Vagina (tissue), 2 donors: Measurements from ENCODE around the gene P3H2.

Experiments
- CTCF ChIP-seq, 3 experiments: fragments of 450-650 bp in 2 of 3; fragments of 200-600 bp in 1 of 3; sonication (generic) in 1 of 3; IDR thresholded peaks; one replicate each; pipeline ENCODE4 v1.5.1; 2017 to 2019; ENCODE audit warnings: antibody characterized with exemption in 3 of 3, mild to moderate bottlenecking in 2 of 3, moderate library complexity in 2 of 3
- POLR2A ChIP-seq, 2 donors: fragments of 450-650 bp; IDR thresholded peaks; one replicate each; pipeline ENCODE4 v1.6.1; 2017; ENCODE audit warnings: antibody characterized with exemption in 2 of 2, mild to moderate bottlenecking in 2 of 2, moderate library complexity in 2 of 2
- POLR2AphosphoS5 ChIP-seq, 2 donors: sonication (generic); formaldehyde crosslinking; IDR thresholded peaks; one replicate each; pipeline ENCODE4 v1.9.0; 2017; ENCODE audit warnings: antibody characterized with exemption in 2 of 2, mild to moderate bottlenecking in 2 of 2, low read depth in 1 of 2; ENCODE audit not compliant: insufficient read depth in 1 of 2

DNA sequence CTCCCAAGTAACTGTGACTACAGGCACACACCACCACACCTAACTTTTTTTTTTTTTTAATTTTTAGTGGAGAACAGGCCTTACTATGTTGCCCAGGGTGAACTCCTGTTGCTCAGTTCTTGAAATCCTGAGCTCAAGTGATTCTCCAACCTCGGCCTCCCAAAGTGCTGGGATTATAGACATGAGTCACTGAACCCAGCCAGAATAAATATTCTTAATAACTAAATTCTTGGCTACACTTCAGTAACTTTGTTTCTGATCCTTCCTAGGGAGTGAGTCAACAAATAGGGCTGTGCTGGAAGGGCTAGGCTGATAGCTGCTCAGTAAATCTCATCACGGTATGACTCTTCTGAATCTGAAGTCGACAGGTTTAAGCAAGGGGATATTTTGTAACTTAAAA is 56.6 kb downstream of the P3H2 start:
- TF ChIP-seq CTCF (IDR thresholded peaks at IDR 0.05) = no peak
- no peak for TF ChIP-seq POLR2A (IDR thresholded peaks at IDR 0.05)
- TF ChIP-seq POLR2AphosphoS5 (IDR thresholded peaks at IDR 0.05; ENCODE audit: insufficient read depth in 1 of 2, low read depth in 1 of 2) = peak in 1 of 2 donors; percentile 86
